ENCODE results near the gene LRFN4.

- TF ChIP-seq, protein P1, sequence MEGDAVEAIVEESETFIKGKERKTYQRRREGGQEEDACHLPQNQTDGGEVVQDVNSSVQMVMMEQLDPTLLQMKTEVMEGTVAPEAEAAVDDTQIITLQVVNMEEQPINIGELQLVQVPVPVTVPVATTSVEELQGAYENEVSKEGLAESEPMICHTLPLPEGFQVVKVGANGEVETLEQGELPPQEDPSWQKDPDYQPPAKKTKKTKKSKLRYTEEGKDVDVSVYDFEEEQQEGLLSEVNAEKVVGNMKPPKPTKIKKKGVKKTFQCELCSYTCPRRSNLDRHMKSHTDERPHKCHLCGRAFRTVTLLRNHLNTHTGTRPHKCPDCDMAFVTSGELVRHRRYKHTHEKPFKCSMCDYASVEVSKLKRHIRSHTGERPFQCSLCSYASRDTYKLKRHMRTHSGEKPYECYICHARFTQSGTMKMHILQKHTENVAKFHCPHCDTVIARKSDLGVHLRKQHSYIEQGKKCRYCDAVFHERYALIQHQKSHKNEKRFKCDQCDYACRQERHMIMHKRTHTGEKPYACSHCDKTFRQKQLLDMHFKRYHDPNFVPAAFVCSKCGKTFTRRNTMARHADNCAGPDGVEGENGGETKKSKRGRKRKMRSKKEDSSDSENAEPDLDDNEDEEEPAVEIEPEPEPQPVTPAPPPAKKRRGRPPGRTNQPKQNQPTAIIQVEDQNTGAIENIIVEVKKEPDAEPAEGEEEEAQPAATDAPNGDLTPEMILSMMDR (IDR thresholded peaks at IDR 0.05): no peak
- no peak for TF ChIP-seq POLR2A (IDR thresholded peaks at IDR 0.05)
These were observed 31.4 kb downstream of the LRFN4 start for GRCh38 chr11:66888282-66888681.
